Prostate gland (tissue), 2 donors: Measurements from ENCODE around the gene AUTS2.

ENCODE experiments used
- POLR2A ChIP-seq: fragments of 450-650 bp; IDR thresholded peaks from one replicate; pipeline ENCODE4 v1.6.1; 2016; ENCODE audit warnings: antibody characterized with exemption, mild to moderate bottlenecking
- POLR2AphosphoS5 ChIP-seq: sonication (generic); formaldehyde crosslinking; IDR thresholded peaks from one replicate; pipeline ENCODE4 v1.6.1; 2017; ENCODE audit warnings: antibody characterized with exemption
- TF ChIP-seq, protein P1 (sequence below), 4 experiments: fragments of 200-600 bp in 2 of 4; fragments of 450-650 bp in 2 of 4; sonication (generic) in 2 of 4; IDR thresholded peaks; 1 replicate in 3 of 4; 2 replicates in 1 of 4; pipeline ENCODE4 v1.5.1; 2016 to 2019; ENCODE audit warnings: antibody characterized with exemption in 4 of 4, mild to moderate bottlenecking in 2 of 4, moderate library complexity in 2 of 4

DNA sequence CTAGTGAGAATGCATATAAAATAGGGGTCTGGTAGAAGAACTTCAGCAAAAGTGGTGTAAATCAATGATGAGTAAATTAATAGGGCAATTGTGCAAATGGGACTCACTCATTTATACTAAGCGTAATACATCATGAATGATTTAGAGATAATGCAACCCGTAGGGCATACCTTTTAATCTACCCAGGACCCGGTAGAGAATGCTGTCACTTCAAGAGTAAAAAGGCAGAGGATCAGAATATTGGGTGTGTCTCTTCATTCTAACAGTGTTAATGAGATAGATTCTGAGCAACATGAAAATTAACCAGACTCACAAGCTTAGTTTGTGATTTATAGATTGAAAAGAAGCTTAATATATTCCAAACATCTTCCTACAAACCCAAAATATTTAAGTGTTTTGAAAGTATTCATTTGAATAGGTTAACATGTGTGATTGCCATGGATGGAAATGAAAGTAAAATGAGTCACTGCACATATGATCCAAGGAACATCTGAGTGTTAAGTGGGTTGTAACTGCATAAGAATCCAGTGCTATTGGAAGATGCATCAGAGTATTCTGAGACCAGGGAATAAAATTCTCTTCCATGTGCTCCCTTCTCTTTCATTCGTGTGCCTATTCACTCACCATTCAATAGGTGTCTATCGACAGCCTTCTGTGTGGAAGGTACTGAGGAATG, 690.6 kb downstream of the AUTS2 start:
- TF ChIP-seq, protein P1, sequence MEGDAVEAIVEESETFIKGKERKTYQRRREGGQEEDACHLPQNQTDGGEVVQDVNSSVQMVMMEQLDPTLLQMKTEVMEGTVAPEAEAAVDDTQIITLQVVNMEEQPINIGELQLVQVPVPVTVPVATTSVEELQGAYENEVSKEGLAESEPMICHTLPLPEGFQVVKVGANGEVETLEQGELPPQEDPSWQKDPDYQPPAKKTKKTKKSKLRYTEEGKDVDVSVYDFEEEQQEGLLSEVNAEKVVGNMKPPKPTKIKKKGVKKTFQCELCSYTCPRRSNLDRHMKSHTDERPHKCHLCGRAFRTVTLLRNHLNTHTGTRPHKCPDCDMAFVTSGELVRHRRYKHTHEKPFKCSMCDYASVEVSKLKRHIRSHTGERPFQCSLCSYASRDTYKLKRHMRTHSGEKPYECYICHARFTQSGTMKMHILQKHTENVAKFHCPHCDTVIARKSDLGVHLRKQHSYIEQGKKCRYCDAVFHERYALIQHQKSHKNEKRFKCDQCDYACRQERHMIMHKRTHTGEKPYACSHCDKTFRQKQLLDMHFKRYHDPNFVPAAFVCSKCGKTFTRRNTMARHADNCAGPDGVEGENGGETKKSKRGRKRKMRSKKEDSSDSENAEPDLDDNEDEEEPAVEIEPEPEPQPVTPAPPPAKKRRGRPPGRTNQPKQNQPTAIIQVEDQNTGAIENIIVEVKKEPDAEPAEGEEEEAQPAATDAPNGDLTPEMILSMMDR (IDR thresholded peaks at IDR 0.05), result no peak
- no peak for TF ChIP-seq POLR2A
- no peak for TF ChIP-seq POLR2AphosphoS5
